Right lobe of liver (tissue), 4 donors: ENCODE measurements around the gene TMEM238.

Source experiments
- CTCF ChIP-seq, 4 donors: fragments of 200-600 bp in 3 of 4; fragments of 450-650 bp in 1 of 4; IDR thresholded peaks; one replicate each; pipeline versions ENCODE4 v1.5.1 to v1.8.0; 2016 to 2022; ENCODE audit warnings: antibody characterized with exemption in 4 of 4, mild to moderate bottlenecking in 2 of 4
- POLR2A ChIP-seq: fragments of 450-650 bp; IDR thresholded peaks from one replicate; pipeline ENCODE4 v1.6.1; 2017; ENCODE audit warnings: antibody characterized with exemption, mild to moderate bottlenecking
- donor health status: DM: no; HTN: no; CAD: no.
- donor health status: DM: no; HTN: no; CAD: no.
- donor health status: DM: no; HTN: yes; CAD: no.

GRCh38 chr19:55352040-55352439, 32.1 kb downstream of the TMEM238 start:
- TF ChIP-seq CTCF (IDR thresholded peaks at IDR 0.05) (no peak), POLR2A (no peak)
